GM19395 (cell line): ENCODE data around the gene PRRX1.

Experiments used
- ATAC-seq: cut with Tn5 transposase; IDR thresholded peaks from one replicate; pipeline ENCODE4 v1.9.1; 2021; ENCODE audit warnings: mild to moderate bottlenecking, moderate library complexity; ENCODE audit not compliant: unreplicated experiment

The PRRX1 gene

GRCh38 chr1:170663404-170664092 lies 383 bp upstream of the PRRX1 start:
- no peak for ATAC-seq

- no peak for ATAC-seq
These were observed 1.1 kb downstream of the PRRX1 start for GRCh38 chr1:170664828-170665612.

GRCh38 chr1:170665629-170666028 lies 1.7 kb downstream of the PRRX1 start:
- ATAC-seq = no peak

- ATAC-seq = no peak
These were observed 2.8 kb downstream of the PRRX1 start for GRCh38 chr1:170666541-170667254.

- ATAC-seq = no peak
These were observed 4.5 kb downstream of the PRRX1 start for GRCh38 chr1:170668209-170669106.

- no peak for ATAC-seq
These were observed 5.1 kb downstream of the PRRX1 start for GRCh38 chr1:170669107-170669445.

- no peak for ATAC-seq
These were observed 5.9 kb downstream of the PRRX1 start for GRCh38 chr1:170669586-170670530.

GRCh38 chr1:170670802-170671628 lies 7.1 kb downstream of the PRRX1 start:
- no peak for ATAC-seq

GRCh38 chr1:170671629-170671963 lies 7.7 kb downstream of the PRRX1 start:
- ATAC-seq = no peak

- no peak for ATAC-seq
These were observed 8.4 kb downstream of the PRRX1 start for GRCh38 chr1:170672316-170672715.

GRCh38 chr1:170674239-170674638 lies 10.3 kb downstream of the PRRX1 start:
- ATAC-seq = no peak

- no peak for ATAC-seq
These were observed 11.1 kb downstream of the PRRX1 start for GRCh38 chr1:170674986-170675385.

- no peak for ATAC-seq
These were observed 11.9 kb downstream of the PRRX1 start for GRCh38 chr1:170675865-170676264.

GRCh38 chr1:170676628-170677027 lies 12.7 kb downstream of the PRRX1 start:
- ATAC-seq = no peak

GRCh38 chr1:170678027-170678600 lies 14.2 kb downstream of the PRRX1 start:
- no peak for ATAC-seq

GRCh38 chr1:170680428-170680827 lies 16.5 kb downstream of the PRRX1 start:
- ATAC-seq = no peak

- no peak for ATAC-seq
These were observed 18.2 kb downstream of the PRRX1 start for GRCh38 chr1:170682169-170682568.

GRCh38 chr1:170682809-170683208 lies 18.9 kb downstream of the PRRX1 start:
- ATAC-seq = no peak

- ATAC-seq = no peak
These were observed 21.2 kb downstream of the PRRX1 start for GRCh38 chr1:170685166-170685565.
